ENCODE measurements around the gene TBC1D25. TPM values are rescaled to one million over a fixed set of nuclear protein-coding genes. Genes with fewer than 3 reads are reported as not detected.

The TBC1D25 gene
- total RNA-seq, 2 experiments from 2014 or later: 7.6 to 11.2 TPM

- Histone ChIP-seq H3K27ac (ENCODE audit: low read depth, low read length, poor library complexity, severe bottlenecking) (peak within 1 kb of the TSS; percentile 86), H3K4me3 (ENCODE audit: low read depth, low read length, poor library complexity, severe bottlenecking) (peak within 1 kb of the TSS; percentile 100), H4K20me1 (ENCODE audit: insufficient read depth, low read length) (no peaks in the 10 kb centered on the region), H2AFZ (ENCODE audit: low read length) (peak within 1 kb of the TSS; percentile 83; the same call in 1 of the 2 replicates), H3K9me2 (ENCODE audit: insufficient read depth, low read length) (no peaks in the 10 kb centered on the region), H3K36me3 (ENCODE audit: insufficient read depth, low read length) (peaks cover 48% of the 10 kb centered on the region), H3K79me2 (ENCODE audit: insufficient read depth, low read depth, low read length) (peaks cover 30% of the 10 kb centered on the region), H3K9me3 (ENCODE audit: low read length) (no peaks in the 10 kb centered on the region), H3K4me2 (ENCODE audit: low read length) (peak within 1 kb of the TSS; percentile 99), H3K4me1 (ENCODE audit: insufficient read depth, low read length, poor library complexity, severe bottlenecking) (peaks cover 36% of the 10 kb centered on the region)
- intact Hi-C loops (cut with micrococcal nuclease; ENCODE audit: unreplicated experiment): loop anchor here (2.0 to 5.0 kb wide), 3 partner anchors 36 to 97 kb away; partner anchors contain the start of genes EBP, FTSJ1 and TBC1D25
- TSS peak; percentile 79 for BruUV-seq (replicated peaks)
- POLR2A ChIA-PET: interaction anchor here (0.6 to 1.7 kb wide), 3 partner anchors 9 to 35 kb away, joined by 3 to 8 read pairs (median 3); partner anchors contain the start of gene TBC1D25
- CTCF ChIA-PET (ENCODE audit: unreplicated experiment): no interaction called here
- peak; percentile 92 for DNase-seq (ENCODE audit: low spot score)
- TF ChIP-seq EZH2phosphoT487 (IDR thresholded peaks at IDR 0.05; ENCODE audit: borderline replicate concordance, low read depth, low read length): no peak
- TF ChIP-seq, protein P1, sequence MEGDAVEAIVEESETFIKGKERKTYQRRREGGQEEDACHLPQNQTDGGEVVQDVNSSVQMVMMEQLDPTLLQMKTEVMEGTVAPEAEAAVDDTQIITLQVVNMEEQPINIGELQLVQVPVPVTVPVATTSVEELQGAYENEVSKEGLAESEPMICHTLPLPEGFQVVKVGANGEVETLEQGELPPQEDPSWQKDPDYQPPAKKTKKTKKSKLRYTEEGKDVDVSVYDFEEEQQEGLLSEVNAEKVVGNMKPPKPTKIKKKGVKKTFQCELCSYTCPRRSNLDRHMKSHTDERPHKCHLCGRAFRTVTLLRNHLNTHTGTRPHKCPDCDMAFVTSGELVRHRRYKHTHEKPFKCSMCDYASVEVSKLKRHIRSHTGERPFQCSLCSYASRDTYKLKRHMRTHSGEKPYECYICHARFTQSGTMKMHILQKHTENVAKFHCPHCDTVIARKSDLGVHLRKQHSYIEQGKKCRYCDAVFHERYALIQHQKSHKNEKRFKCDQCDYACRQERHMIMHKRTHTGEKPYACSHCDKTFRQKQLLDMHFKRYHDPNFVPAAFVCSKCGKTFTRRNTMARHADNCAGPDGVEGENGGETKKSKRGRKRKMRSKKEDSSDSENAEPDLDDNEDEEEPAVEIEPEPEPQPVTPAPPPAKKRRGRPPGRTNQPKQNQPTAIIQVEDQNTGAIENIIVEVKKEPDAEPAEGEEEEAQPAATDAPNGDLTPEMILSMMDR (conservative IDR thresholded peaks at IDR 0.05; ENCODE audit: low read length): peak; percentile 55
Observed at GRCh38 chrX:48574270-48575266, 35.1 kb downstream of the TBC1D25 start, which contains the start of gene RBM3. TSS of gene RBM3 (plus strand) at chrX:48574484. CDS start at chrX:48575181, 697 bp downstream.

DNA sequence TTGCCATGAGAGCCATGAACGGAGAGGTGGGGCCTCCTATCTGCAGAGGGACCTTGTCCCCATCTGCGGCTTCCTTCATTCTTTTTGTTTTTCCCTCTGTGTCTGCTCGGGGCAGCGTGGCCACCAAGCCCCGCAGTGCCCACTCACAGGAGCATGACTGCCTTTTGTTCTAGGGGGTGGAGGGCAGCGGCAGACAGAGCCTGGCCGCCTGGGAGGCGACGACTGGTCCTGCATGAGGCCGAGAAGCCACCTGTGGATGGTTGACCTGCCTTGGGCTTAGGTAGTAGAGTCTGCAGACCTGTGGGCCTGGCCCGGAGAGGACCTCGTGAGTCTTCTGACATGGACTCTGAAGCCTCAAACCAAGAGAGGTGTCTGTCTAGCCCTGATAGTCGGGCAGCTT is 36.1 kb downstream of the TBC1D25 start:
- Histone ChIP-seq H3K79me2 (ENCODE audit: insufficient read depth, low read depth, low read length) (peaks cover 30% of the 10 kb centered on the region), H3K9me3 (ENCODE audit: low read length) (no peaks in the 10 kb centered on the region), H3K9me2 (ENCODE audit: insufficient read depth, low read length) (no peaks in the 10 kb centered on the region), H3K27ac (ENCODE audit: low read depth, low read length, poor library complexity, severe bottlenecking) (peak overlapping the region; percentile 86), H3K4me3 (ENCODE audit: low read depth, low read length, poor library complexity, severe bottlenecking) (peak overlapping the region; percentile 100), H2AFZ (ENCODE audit: low read length) (no peak overlapping the region), H3K4me1 (ENCODE audit: insufficient read depth, low read length, poor library complexity, severe bottlenecking) (peaks cover 35% of the 10 kb centered on the region), H4K20me1 (ENCODE audit: insufficient read depth, low read length) (no peaks in the 10 kb centered on the region), H3K4me2 (ENCODE audit: low read length) (peak overlapping the region; percentile 99), H3K36me3 (ENCODE audit: insufficient read depth, low read length) (peaks cover 54% of the 10 kb centered on the region)
- TF ChIP-seq, protein P1 (conservative IDR thresholded peaks at IDR 0.05; ENCODE audit: low read length): no peak
- TF ChIP-seq EZH2phosphoT487 (IDR thresholded peaks at IDR 0.05; ENCODE audit: borderline replicate concordance, low read depth, low read length): no peak
- ChIA-PET POLR2A (no interaction called here), CTCF (ENCODE audit: unreplicated experiment) (no interaction called here)
- intact Hi-C loops (cut with micrococcal nuclease; ENCODE audit: unreplicated experiment): loop anchor here (2.0 kb wide), 1 partner anchor 37 kb away; the partner anchor contains the start of gene TBC1D25
- no peak for DNase-seq (ENCODE audit: low spot score)
- no TSS peak for BruUV-seq (replicated peaks)

Data from OCI-LY7 (cell line).